ENCODE measurements around the gene NAT10.
"Not testable (repeated sequence)": the region's sequence is repeated elsewhere in the genome, so short reads cannot be mapped to it uniquely, and the experiment has no call there.

NAT10 gene

GRCh38 chr11:34071306-34071705 lies 34.1 kb upstream of the NAT10 start:
- H2AK5ac ChIP-seq (ENCODE audit: low read length); H2BK120ac ChIP-seq (ENCODE audit: insufficient read depth, low read length, poor library complexity); H4K8ac ChIP-seq (ENCODE audit: low read depth, low read length); H4K12ac ChIP-seq (ENCODE audit: low read depth, low read length); H4K91ac ChIP-seq (ENCODE audit: low read depth, low read length); H3K23ac ChIP-seq (ENCODE audit: low read length); DNase-seq; H3K4me3 ChIP-seq (ENCODE audit: low read depth, low read length); H3K9me3 ChIP-seq (ENCODE audit: insufficient read depth, low read depth, low read length); H2AFZ ChIP-seq (ENCODE audit: insufficient read depth, low read length, poor library complexity); H2BK12ac ChIP-seq (ENCODE audit: low read length); H3K18ac ChIP-seq (ENCODE audit: low read length); H3K4me2 ChIP-seq (ENCODE audit: low read length); H3K9ac ChIP-seq (ENCODE audit: low read length); H3K79me1 ChIP-seq (ENCODE audit: low read length); H3K14ac ChIP-seq (ENCODE audit: low read length); H3K4me1 ChIP-seq (ENCODE audit: control insufficient read depth in 1 of 2, insufficient read depth in 2 of 2, low read length in 2 of 2); H2BK5ac ChIP-seq (ENCODE audit: low read depth, low read length, poor library complexity); H3K27ac ChIP-seq (ENCODE audit: low read depth, low read length); H3K27me3 ChIP-seq (ENCODE audit: insufficient read depth, low read length): not testable (repeated sequence)
- H3K79me2 ChIP-seq (ENCODE audit: control insufficient read depth, insufficient read depth, low read length, poor library complexity): peaks cover 12% of the 10 kb centered on the region
- peak overlapping the region; percentile 33 for H3K4ac ChIP-seq (ENCODE audit: low read depth, low read length)
- WGBS (ENCODE audit: extremely low coverage, insufficient coverage, insufficient read length): no CpG with 5 or more reads among the region's 8 CpGs
- peaks cover 15 to 19% of the 10 kb centered on the region in 2 experiments for H3K36me3 ChIP-seq (ENCODE audit: control insufficient read depth in 1 of 2, insufficient read depth in 2 of 2, low read length in 2 of 2)

- Histone ChIP-seq H3K9ac (ENCODE audit: low read length) (no peak overlapping the region), H2BK120ac (ENCODE audit: insufficient read depth, low read length, poor library complexity) (no peak overlapping the region), H3K4me2 (ENCODE audit: low read length) (no peak overlapping the region), H3K4me3 (ENCODE audit: low read depth, low read length) (no peak overlapping the region), H2BK12ac (ENCODE audit: low read length) (no peak overlapping the region), H3K18ac (ENCODE audit: low read length) (no peak overlapping the region), H3K36me3 (ENCODE audit: control insufficient read depth in 1 of 2, insufficient read depth in 2 of 2, low read length in 2 of 2) (peaks cover 14 to 24% of the 10 kb centered on the region in 2 experiments), H2AK5ac (ENCODE audit: low read length) (no peak overlapping the region), H3K79me1 (ENCODE audit: low read length) (no peaks in the 10 kb centered on the region), H4K8ac (ENCODE audit: low read depth, low read length) (no peak overlapping the region), H3K23ac (ENCODE audit: low read length) (no peak overlapping the region), H4K91ac (ENCODE audit: low read depth, low read length) (no peak overlapping the region), H3K4me1 (ENCODE audit: control insufficient read depth in 1 of 2, insufficient read depth in 2 of 2, low read length in 2 of 2) (no peaks in the 10 kb centered on the region), H3K79me2 (ENCODE audit: control insufficient read depth, insufficient read depth, low read length, poor library complexity) (peaks cover 8% of the 10 kb centered on the region), H3K14ac (ENCODE audit: low read length) (no peak overlapping the region), H2BK5ac (ENCODE audit: low read depth, low read length, poor library complexity) (no peak overlapping the region), H3K4ac (ENCODE audit: low read depth, low read length) (no peak overlapping the region), H3K9me3 (ENCODE audit: insufficient read depth, low read depth, low read length) (no peaks in the 10 kb centered on the region), H2AFZ (ENCODE audit: insufficient read depth, low read length, poor library complexity) (no peak overlapping the region), H3K27ac (ENCODE audit: low read depth, low read length) (no peak overlapping the region), H3K27me3 (ENCODE audit: insufficient read depth, low read length) (no peaks in the 10 kb centered on the region), H4K12ac (ENCODE audit: low read depth, low read length) (no peak overlapping the region)
- no peak for DNase-seq
- WGBS (ENCODE audit: extremely low coverage, insufficient coverage, insufficient read length): no CpG with 5 or more reads among the region's 3 CpGs
These were observed 33.4 kb upstream of the NAT10 start for GRCh38 chr11:34072041-34072440.

- H4K12ac ChIP-seq (ENCODE audit: low read depth, low read length): no peak overlapping the region
- no peak for DNase-seq
- H3K27ac ChIP-seq (ENCODE audit: low read depth, low read length): no peak overlapping the region
- no peak overlapping the region for H3K4me2 ChIP-seq (ENCODE audit: low read length)
- H2BK5ac ChIP-seq (ENCODE audit: low read depth, low read length, poor library complexity): no peak overlapping the region
- H3K18ac ChIP-seq (ENCODE audit: low read length): no peak overlapping the region
- H2BK12ac ChIP-seq (ENCODE audit: low read length): no peak overlapping the region
- H3K4me3 ChIP-seq (ENCODE audit: low read depth, low read length): no peak overlapping the region
- peaks cover 8% of the 10 kb centered on the region for H3K79me2 ChIP-seq (ENCODE audit: control insufficient read depth, insufficient read depth, low read length, poor library complexity)
- H3K36me3 ChIP-seq (ENCODE audit: control insufficient read depth in 1 of 2, insufficient read depth in 2 of 2, low read length in 2 of 2): peaks cover 14 to 24% of the 10 kb centered on the region in 2 experiments
- H2AFZ ChIP-seq (ENCODE audit: insufficient read depth, low read length, poor library complexity): no peak overlapping the region
- no CpG with 5 or more reads among the region's 2 CpGs for WGBS (ENCODE audit: extremely low coverage, insufficient coverage, insufficient read length)
- H3K14ac ChIP-seq (ENCODE audit: low read length): no peak overlapping the region
- no peaks in the 10 kb centered on the region for H3K9me3 ChIP-seq (ENCODE audit: insufficient read depth, low read depth, low read length)
- no peak overlapping the region for H3K9ac ChIP-seq (ENCODE audit: low read length)
- H2BK120ac ChIP-seq (ENCODE audit: insufficient read depth, low read length, poor library complexity): no peak overlapping the region
- no peak overlapping the region for H4K91ac ChIP-seq (ENCODE audit: low read depth, low read length)
- H3K23ac ChIP-seq (ENCODE audit: low read length): no peak overlapping the region
- no peaks in the 10 kb centered on the region for H3K27me3 ChIP-seq (ENCODE audit: insufficient read depth, low read length)
- no peak overlapping the region for H2AK5ac ChIP-seq (ENCODE audit: low read length)
- H4K8ac ChIP-seq (ENCODE audit: low read depth, low read length): no peak overlapping the region
- no peaks in the 10 kb centered on the region for H3K79me1 ChIP-seq (ENCODE audit: low read length)
- no peak overlapping the region for H3K4ac ChIP-seq (ENCODE audit: low read depth, low read length)
- no peaks in the 10 kb centered on the region for H3K4me1 ChIP-seq (ENCODE audit: control insufficient read depth in 1 of 2, insufficient read depth in 2 of 2, low read length in 2 of 2)
These were observed 32.6 kb upstream of the NAT10 start for GRCh38 chr11:34072832-34073231.

- H2BK12ac ChIP-seq (ENCODE audit: low read length): no peak overlapping the region
- H2AK5ac ChIP-seq (ENCODE audit: low read length): no peak overlapping the region
- H3K9ac ChIP-seq (ENCODE audit: low read length): no peak overlapping the region
- no peak overlapping the region for H2AFZ ChIP-seq (ENCODE audit: insufficient read depth, low read length, poor library complexity)
- H3K14ac ChIP-seq (ENCODE audit: low read length): no peak overlapping the region
- H2BK5ac ChIP-seq (ENCODE audit: low read depth, low read length, poor library complexity): no peak overlapping the region
- no peak overlapping the region for H4K91ac ChIP-seq (ENCODE audit: low read depth, low read length)
- H3K18ac ChIP-seq (ENCODE audit: low read length): no peak overlapping the region
- H3K79me1 ChIP-seq (ENCODE audit: low read length): no peaks in the 10 kb centered on the region
- no peak overlapping the region for H3K4me3 ChIP-seq (ENCODE audit: low read depth, low read length)
- no peak for DNase-seq
- no peak overlapping the region for H4K8ac ChIP-seq (ENCODE audit: low read depth, low read length)
- H3K4me1 ChIP-seq (ENCODE audit: control insufficient read depth in 1 of 2, insufficient read depth in 2 of 2, low read length in 2 of 2): no peaks in the 10 kb centered on the region
- no peak overlapping the region for H3K4ac ChIP-seq (ENCODE audit: low read depth, low read length)
- no peak overlapping the region for H3K4me2 ChIP-seq (ENCODE audit: low read length)
- no peaks in the 10 kb centered on the region for H3K9me3 ChIP-seq (ENCODE audit: insufficient read depth, low read depth, low read length)
- peaks cover 2% of the 10 kb centered on the region for H3K79me2 ChIP-seq (ENCODE audit: control insufficient read depth, insufficient read depth, low read length, poor library complexity)
- H2BK120ac ChIP-seq (ENCODE audit: insufficient read depth, low read length, poor library complexity): no peak overlapping the region
- peaks cover 16 to 27% of the 10 kb centered on the region in 2 experiments for H3K36me3 ChIP-seq (ENCODE audit: control insufficient read depth in 1 of 2, insufficient read depth in 2 of 2, low read length in 2 of 2)
- no peaks in the 10 kb centered on the region for H3K27me3 ChIP-seq (ENCODE audit: insufficient read depth, low read length)
- no peak overlapping the region for H3K27ac ChIP-seq (ENCODE audit: low read depth, low read length)
- no peak overlapping the region for H3K23ac ChIP-seq (ENCODE audit: low read length)
- no CpG with 5 or more reads among the region's 4 CpGs for WGBS (ENCODE audit: extremely low coverage, insufficient coverage, insufficient read length)
- H4K12ac ChIP-seq (ENCODE audit: low read depth, low read length): no peak overlapping the region
These were observed 31.0 kb upstream of the NAT10 start for GRCh38 chr11:34074391-34074790.

Data from trophoblast cell (in vitro differentiated cells and primary cell).